Femur (tissue), 1 donor: Measurements from ENCODE around the gene CTIF.

ENCODE experiments used
- DNase-seq: peaks from one replicate; pipeline ENCODE4 v3.0.0-alpha.2; 2017

CTIF gene

GRCh38 chr18:48735080-48735676 is 196.3 kb downstream of the CTIF start:
- no peak for DNase-seq

GRCh38 chr18:48735681-48736255 is 196.9 kb downstream of the CTIF start:
- DNase-seq: peak; percentile 80

GRCh38 chr18:48736321-48737260 is 197.8 kb downstream of the CTIF start:
- DNase-seq: no peak

GRCh38 chr18:48739266-48740067 is 200.6 kb downstream of the CTIF start:
- DNase-seq: no peak

GRCh38 chr18:48740068-48740440 is 201.2 kb downstream of the CTIF start:
- no peak for DNase-seq

GRCh38 chr18:48740851-48741485 is 202.1 kb downstream of the CTIF start:
- no peak for DNase-seq

- DNase-seq: no peak
These were observed 203.0 kb downstream of the CTIF start for GRCh38 chr18:48741866-48742265.

GRCh38 chr18:48742304-48742703 is 203.5 kb downstream of the CTIF start:
- DNase-seq: no peak

GRCh38 chr18:48742706-48743475 is 204.1 kb downstream of the CTIF start:
- DNase-seq: peak; percentile 76

- no peak for DNase-seq
These were observed 205.1 kb downstream of the CTIF start for GRCh38 chr18:48743886-48744285.

GRCh38 chr18:48745293-48745692 is 206.5 kb downstream of the CTIF start:
- DNase-seq: no peak

- DNase-seq: peak; percentile 84
These were observed 210.9 kb downstream of the CTIF start for GRCh38 chr18:48749768-48750167.

- DNase-seq: peak; percentile 84
These were observed 211.8 kb downstream of the CTIF start for GRCh38 chr18:48750485-48751175.

- DNase-seq: peak; percentile 67
These were observed 213.1 kb downstream of the CTIF start for GRCh38 chr18:48751727-48752468.

GRCh38 chr18:48752478-48752877 is 213.6 kb downstream of the CTIF start:
- DNase-seq: no peak

- DNase-seq: no peak
These were observed 214.1 kb downstream of the CTIF start for GRCh38 chr18:48752928-48753327.

GRCh38 chr18:48753691-48754090 is 214.9 kb downstream of the CTIF start:
- peak; percentile 78 for DNase-seq

GRCh38 chr18:48754559-48754958 is 215.7 kb downstream of the CTIF start:
- DNase-seq: no peak

- no peak for DNase-seq
These were observed 216.2 kb downstream of the CTIF start for GRCh38 chr18:48754993-48755473.
